ENCODE data around the gene SPON2.

- no peak for TF ChIP-seq REST (IDR thresholded peaks at IDR 0.05; ENCODE audit: insufficient read depth in 1 of 2, low read depth in 2 of 2, low read length in 2 of 2)
- TF ChIP-seq POLR2AphosphoS5 (IDR thresholded peaks at IDR 0.05; ENCODE audit: low read depth, low read length) = no peak
- no peak for TF ChIP-seq SIN3A (IDR thresholded peaks at IDR 0.05; ENCODE audit: borderline replicate concordance, insufficient read depth, low read length)
- no peak for TF ChIP-seq TAF1 (IDR thresholded peaks at IDR 0.05; ENCODE audit: borderline replicate concordance, insufficient read depth, low read length)
- no peak for TF ChIP-seq FOXP2 (optimal IDR thresholded peaks at IDR 0.05; ENCODE audit: borderline replicate concordance, extremely low read depth, extremely low read length, insufficient read depth)
Observed at GRCh38 chr4:1196421-1197183, 24.2 kb upstream of the SPON2 start.
